ENCODE results near the gene POLD4.

- TF ChIP-seq CTCF (conservative IDR thresholded peaks at IDR 0.05 in 1 of 2, IDR thresholded peaks at IDR 0.05 in 1 of 2; ENCODE audit: low read depth in 1 of 2, low read length in 2 of 2) (no peak), EZH2 (IDR thresholded peaks at IDR 0.05; ENCODE audit: low read length, missing control alignments) (no peak)
Measured at GRCh38 chr11:67376063-67376820, 22.9 kb upstream of the POLD4 start.
